Measurements from ENCODE around the gene SPDYE4. TPM values are rescaled to one million over a fixed set of nuclear protein-coding genes. Genes with fewer than 3 reads are reported as not detected.

Gene SPDYE4
- polyA plus RNA-seq, 1 of the 3 experiments (the other 2 are of a cell fraction), result not detected

DNA sequence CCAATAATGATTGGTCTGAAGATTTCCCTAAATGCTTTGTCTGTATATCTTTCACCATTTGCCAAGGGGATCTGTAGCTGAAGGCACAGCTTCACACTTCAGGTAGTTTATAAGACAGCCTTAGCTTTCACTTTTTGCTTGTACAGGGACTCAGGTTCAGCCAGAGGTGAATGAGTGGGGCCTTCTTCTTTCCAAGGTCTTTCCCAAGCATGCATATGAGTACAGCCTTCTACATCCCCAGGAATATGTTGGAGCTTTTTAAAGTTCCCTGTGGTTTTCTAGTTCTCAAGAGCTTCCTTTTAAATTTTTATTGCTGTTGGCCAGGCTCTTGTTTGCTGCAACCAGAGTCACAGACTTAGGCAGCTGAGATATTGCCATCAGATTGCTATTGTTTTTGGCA lies 17.9 kb upstream of the SPDYE4 start:
- CTCF ChIA-PET, result interaction anchor here (0.8 to 2.4 kb wide), 6 partner anchors 9 to 30 kb away, joined by 3 to 17 read pairs (median 3); no protein-coding TSS in a partner anchor
- Histone ChIP-seq H3K9me2 (no peaks in the 10 kb centered on the region), H3K9ac (no peak overlapping the region), H3K36me3 (replicated peaks in 1 of 2; ENCODE audit: control insufficient read depth in 1 of 2, insufficient read depth in 2 of 2, low read length in 1 of 2) (no peaks in the 10 kb centered on the region), H3K79me2 (ENCODE audit: insufficient read depth) (no peaks in the 10 kb centered on the region), H2AFZ (ENCODE audit: low read depth) (no peak overlapping the region), H4K20me1 (ENCODE audit: insufficient read depth) (no peaks in the 10 kb centered on the region), H3K4me3 (ENCODE audit: low read depth in 2 of 2, low read length in 1 of 2) (no peak overlapping the region), H3K4me2 (no peak overlapping the region), H3K27me3 (ENCODE audit: insufficient read depth) (peaks cover 7% of the 10 kb centered on the region; the same call in 1 of the 2 replicates), H3K27ac (ENCODE audit: low read depth in 2 of 2, low read length in 1 of 2) (no peak overlapping the region), H3K4me1 (ENCODE audit: control insufficient read depth in 1 of 2, insufficient read depth in 2 of 2, low read depth in 1 of 2, low read length in 1 of 2) (no peaks in the 10 kb centered on the region), H3F3A (replicated peaks; ENCODE audit: insufficient read depth) (no peaks in the 10 kb centered on the region), H3K9me3 (peaks cover 7% of the 10 kb centered on the region; the same call in 1 of the 2 replicates)
- POLR2A ChIA-PET, result no interaction called here
- TF ChIP-seq PBX3 (IDR thresholded peaks at IDR 0.05) (no peak), MEF2A (IDR thresholded peaks at IDR 0.05; ENCODE audit: borderline replicate concordance, low read depth) (no peak), GABPA (IDR thresholded peaks at IDR 0.05; ENCODE audit: low read depth) (no peak), MXI1 (IDR thresholded peaks at IDR 0.05; ENCODE audit: low read depth, low read length) (no peak), TEAD4 (IDR thresholded peaks at IDR 0.05; ENCODE audit: borderline replicate concordance, insufficient read depth) (no peak), RFX5 (IDR thresholded peaks at IDR 0.05; ENCODE audit: low read length) (no peak), USF1 (IDR thresholded peaks at IDR 0.05; ENCODE audit: borderline replicate concordance, low read depth) (no peak), USF2 (IDR thresholded peaks at IDR 0.05; ENCODE audit: borderline replicate concordance, low read depth, low read length) (no peak), TCF12 (IDR thresholded peaks at IDR 0.05) (no peak), SMC3 (IDR thresholded peaks at IDR 0.05; ENCODE audit: low read depth, low read length) (no peak), EZH2phosphoT487 (IDR thresholded peaks at IDR 0.05; ENCODE audit: borderline replicate concordance, low read depth) (no peak), NRF1 (IDR thresholded peaks at IDR 0.05; ENCODE audit: low read depth, low read length) (no peak), RXRA (IDR thresholded peaks at IDR 0.05; ENCODE audit: borderline replicate concordance, low read depth) (no peak), GATA2 (CRISPR knock-in tag; IDR thresholded peaks at IDR 0.05) (no peak), YY1 (IDR thresholded peaks at IDR 0.05; ENCODE audit: low read depth) (no peak), EP300 (IDR thresholded peaks at IDR 0.05; ENCODE audit: borderline replicate concordance in 1 of 2, low read depth in 1 of 2, low read length in 1 of 2) (no peak), CHD2 (IDR thresholded peaks at IDR 0.05; ENCODE audit: low read length, partially characterized antibody) (no peak)
- TF ChIP-seq, protein P1, sequence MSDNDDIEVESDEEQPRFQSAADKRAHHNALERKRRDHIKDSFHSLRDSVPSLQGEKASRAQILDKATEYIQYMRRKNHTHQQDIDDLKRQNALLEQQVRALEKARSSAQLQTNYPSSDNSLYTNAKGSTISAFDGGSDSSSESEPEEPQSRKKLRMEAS (IDR thresholded peaks at IDR 0.05; ENCODE audit: low read depth), result no peak
- DNase-seq, result no peak
